GM12878 (cell line): ENCODE results near the gene DIP2C. TPM values are rescaled to one million over a fixed set of nuclear protein-coding genes. Genes with fewer than 3 reads are reported as not detected.

Experiments used
- CBFB ChIP-seq: IDR thresholded peaks from 2 replicates; pipeline ENCODE4 v1.6.1; 2016; ENCODE audit warnings: antibody characterized with exemption, low read depth
- CEBPB ChIP-seq, 2 experiments: fragments of 150-350 bp in 1 of 2; IDR thresholded peaks; 2 replicates each; pipeline ENCODE4 v1.6.1; 2012 to 2014; ENCODE audit warnings: low read depth in 2 of 2, low read length in 2 of 2, borderline replicate concordance in 1 of 2, inconsistent platforms in 1 of 2
- EZH2 ChIP-seq: IDR thresholded peaks from 2 replicates; pipeline ENCODE4 v1.6.1; 2012; ENCODE audit warnings: low read depth, mild to moderate bottlenecking, control low read depth, inconsistent platforms, low read length, borderline replicate concordance; ENCODE audit not compliant: control insufficient read depth
- HDAC6 ChIP-seq: fragments of 200-600 bp; sonication (generic); IDR thresholded peaks from one replicate; pipeline ENCODE4 v1.8.0; 2017; ENCODE audit warnings: antibody characterized with exemption; ENCODE audit not compliant: unreplicated experiment
- RUNX3 ChIP-seq: IDR thresholded peaks from 2 replicates; pipeline ENCODE4 v1.6.1; 2012; ENCODE audit warnings: low read length, inconsistent platforms
- polyA plus RNA-seq, 11 experiments: library from polyadenylated mRNA; depleted of rRNA in 4 of 11; unstranded in 6 of 11; stranded (reverse) in 5 of 11; fragments of >200 nt; fragmentation: Nextera tagmentation in 4 of 11; fragmentation: Illumina TruSeq in 1 of 11; extraction: Ambion mirVana in 4 of 11; extraction: Trizol in 1 of 11; gene quantifications; 1 replicate in 1 of 11; 2 replicates in 10 of 11; pipeline versions ENCODE4 v1.2.1 to v1.2.3, GENCODE V29; 2011 to 2016; ENCODE audit warnings: inconsistent platforms in 2 of 11, missing spikeins in 2 of 11, low read depth in 1 of 11
- total RNA-seq, 4 experiments: library from RNA; depleted of rRNA in 3 of 4; stranded (reverse); fragments of >200 nt in 3 of 4; fragmentation: Illumina TruSeq in 1 of 4; extraction: Trizol in 1 of 4; gene quantifications; 2 replicates each; pipeline versions ENCODE4 v1.2.1 to v1.2.3, GENCODE V29; 2013 to 2021
- TF ChIP-seq, protein P1 (sequence below): fragments of 450-650 bp; IDR thresholded peaks from 2 replicates; pipeline ENCODE4 v1.6.1; 2014; ENCODE audit warnings: mild to moderate bottlenecking
- TF ChIP-seq, protein P2 (sequence below): fragments of 450-650 bp; formaldehyde crosslinking; IDR thresholded peaks from 2 replicates; pipeline ENCODE4 v1.5.0; 2022; ENCODE audit warnings: mild to moderate bottlenecking, missing genetic modification characterization

DIP2C gene
- total and polyA plus RNA-seq, 10 of the 15 experiments (the other 5 are each of a cell fraction or from before 2014, with no cell fraction given), result 0.01 to 0.10 (median 0.06) TPM

DNA sequence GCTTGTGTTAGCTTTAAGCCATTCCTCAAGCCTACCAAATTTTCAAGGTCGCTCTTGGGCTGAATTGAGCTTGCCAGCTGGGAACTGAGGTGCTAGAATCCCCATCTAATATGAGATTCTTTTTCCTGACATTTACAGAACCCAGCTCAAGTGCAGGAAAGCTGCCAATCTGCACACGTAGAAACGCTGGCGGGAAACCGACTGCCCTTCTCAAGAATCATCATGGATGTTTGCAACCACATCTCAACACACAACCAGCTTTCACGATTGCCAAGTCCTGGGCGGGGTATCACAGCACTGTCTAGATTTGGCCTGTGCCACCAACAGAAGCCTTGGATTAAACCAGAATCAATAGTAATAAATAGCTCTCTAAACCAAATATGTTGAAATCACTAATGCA, 203.7 kb downstream of the DIP2C start (continued):
- TF ChIP-seq CBFB (no peak), EZH2 (no peak), CEBPB (IDR thresholded peaks at IDR 0.05; ENCODE audit: borderline replicate concordance in 1 of 2, low read depth in 2 of 2, low read length in 2 of 2) (no peak), RUNX3 (no peak), HDAC6 (no peak)
- TF ChIP-seq, protein P1, sequence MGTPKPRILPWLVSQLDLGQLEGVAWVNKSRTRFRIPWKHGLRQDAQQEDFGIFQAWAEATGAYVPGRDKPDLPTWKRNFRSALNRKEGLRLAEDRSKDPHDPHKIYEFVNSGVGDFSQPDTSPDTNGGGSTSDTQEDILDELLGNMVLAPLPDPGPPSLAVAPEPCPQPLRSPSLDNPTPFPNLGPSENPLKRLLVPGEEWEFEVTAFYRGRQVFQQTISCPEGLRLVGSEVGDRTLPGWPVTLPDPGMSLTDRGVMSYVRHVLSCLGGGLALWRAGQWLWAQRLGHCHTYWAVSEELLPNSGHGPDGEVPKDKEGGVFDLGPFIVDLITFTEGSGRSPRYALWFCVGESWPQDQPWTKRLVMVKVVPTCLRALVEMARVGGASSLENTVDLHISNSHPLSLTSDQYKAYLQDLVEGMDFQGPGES, result no peak
- TF ChIP-seq, protein P2, sequence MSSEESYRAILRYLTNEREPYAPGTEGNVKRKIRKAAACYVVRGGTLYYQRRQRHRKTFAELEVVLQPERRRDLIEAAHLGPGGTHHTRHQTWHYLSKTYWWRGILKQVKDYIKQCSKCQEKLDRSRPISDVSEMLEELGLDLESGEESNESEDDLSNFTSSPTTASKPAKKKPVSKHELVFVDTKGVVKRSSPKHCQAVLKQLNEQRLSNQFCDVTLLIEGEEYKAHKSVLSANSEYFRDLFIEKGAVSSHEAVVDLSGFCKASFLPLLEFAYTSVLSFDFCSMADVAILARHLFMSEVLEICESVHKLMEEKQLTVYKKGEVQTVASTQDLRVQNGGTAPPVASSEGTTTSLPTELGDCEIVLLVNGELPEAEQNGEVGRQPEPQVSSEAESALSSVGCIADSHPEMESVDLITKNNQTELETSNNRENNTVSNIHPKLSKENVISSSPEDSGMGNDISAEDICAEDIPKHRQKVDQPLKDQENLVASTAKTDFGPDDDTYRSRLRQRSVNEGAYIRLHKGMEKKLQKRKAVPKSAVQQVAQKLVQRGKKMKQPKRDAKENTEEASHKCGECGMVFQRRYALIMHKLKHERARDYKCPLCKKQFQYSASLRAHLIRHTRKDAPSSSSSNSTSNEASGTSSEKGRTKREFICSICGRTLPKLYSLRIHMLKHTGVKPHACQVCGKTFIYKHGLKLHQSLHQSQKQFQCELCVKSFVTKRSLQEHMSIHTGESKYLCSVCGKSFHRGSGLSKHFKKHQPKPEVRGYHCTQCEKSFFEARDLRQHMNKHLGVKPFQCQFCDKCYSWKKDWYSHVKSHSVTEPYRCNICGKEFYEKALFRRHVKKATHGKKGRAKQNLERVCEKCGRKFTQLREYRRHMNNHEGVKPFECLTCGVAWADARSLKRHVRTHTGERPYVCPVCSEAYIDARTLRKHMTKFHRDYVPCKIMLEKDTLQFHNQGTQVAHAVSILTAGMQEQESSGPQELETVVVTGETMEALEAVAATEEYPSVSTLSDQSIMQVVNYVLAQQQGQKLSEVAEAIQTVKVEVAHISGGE (CRISPR knock-in tag), result no peak
